GM06990 (cell line): ENCODE data around the gene FXYD6.

Experiments
- DNase-seq: peaks from one replicate; pipeline ENCODE4 v3.0.0-alpha.2; 2011; ENCODE audit not compliant: insufficient read length; ENCODE audit errors: extremely low read depth
- H3K27me3 ChIP-seq: replicated peaks from 2 replicates; pipeline ENCODE4 v1.6.0; 2011; ENCODE audit warnings: low read length; ENCODE audit not compliant: control insufficient read depth, insufficient read depth
- H3K36me3 ChIP-seq: 2 replicates; pipeline ENCODE4 v1.5.1; 2011; ENCODE audit warnings: low read length; ENCODE audit not compliant: control insufficient read depth, insufficient read depth
- H3K4me3 ChIP-seq: replicated peaks from 2 replicates; pipeline ENCODE4 v1.5.1; 2011; ENCODE audit warnings: low read depth, mild to moderate bottlenecking, control low read depth, low read length
- CTCF ChIP-seq: IDR thresholded peaks from 2 replicates; pipeline ENCODE4 v1.5.1; 2011; ENCODE audit warnings: low read length, control low read depth, mild to moderate bottlenecking, inconsistent platforms; ENCODE audit not compliant: insufficient read depth, poor library complexity, severe bottlenecking

FXYD6 gene

GRCh38 chr11:117841551-117842031 lies 34.9 kb downstream of the FXYD6 start:
- no peaks in the 10 kb centered on the region for H3K36me3 ChIP-seq
- no peak overlapping the region for H3K4me3 ChIP-seq
- no peak for DNase-seq
- peaks cover 2% of the 10 kb centered on the region for H3K27me3 ChIP-seq
- no peak for TF ChIP-seq CTCF

DNA sequence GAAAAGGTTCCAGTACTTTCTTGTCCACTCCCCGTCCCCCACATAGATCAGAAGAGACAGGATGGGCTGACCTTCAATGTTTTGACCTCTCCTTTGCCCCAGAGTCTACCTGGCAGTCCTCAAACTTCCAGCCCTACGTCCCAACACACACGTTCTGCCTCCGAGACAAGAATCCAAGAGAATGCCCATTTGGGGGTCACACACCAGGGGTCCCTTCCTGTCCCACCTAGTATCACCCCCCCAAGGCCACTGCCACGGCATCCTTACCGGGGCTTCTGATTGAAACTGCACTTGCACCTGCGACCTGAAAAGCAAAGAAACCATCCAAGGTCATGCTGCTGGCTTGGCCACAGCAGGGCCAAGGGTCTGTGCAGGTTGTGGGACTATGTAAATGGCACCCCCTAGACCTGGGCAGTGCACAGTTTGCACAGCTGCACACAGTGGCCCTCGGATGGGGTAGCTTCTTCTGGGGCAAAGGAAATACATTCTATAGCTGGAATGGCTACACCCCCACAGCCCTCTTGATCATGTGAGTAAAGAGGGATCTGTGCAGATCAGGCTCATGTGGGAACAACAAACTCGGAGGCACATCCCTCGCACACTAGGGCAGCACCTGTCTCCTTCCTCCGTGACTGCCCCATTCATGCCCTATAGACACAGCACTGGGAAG lies 35.4 kb downstream of the FXYD6 start:
- no peak for DNase-seq
- Histone ChIP-seq H3K4me3 (no peak overlapping the region), H3K27me3 (peaks cover 2% of the 10 kb centered on the region), H3K36me3 (no peaks in the 10 kb centered on the region)
- TF ChIP-seq CTCF: no peak

DNA sequence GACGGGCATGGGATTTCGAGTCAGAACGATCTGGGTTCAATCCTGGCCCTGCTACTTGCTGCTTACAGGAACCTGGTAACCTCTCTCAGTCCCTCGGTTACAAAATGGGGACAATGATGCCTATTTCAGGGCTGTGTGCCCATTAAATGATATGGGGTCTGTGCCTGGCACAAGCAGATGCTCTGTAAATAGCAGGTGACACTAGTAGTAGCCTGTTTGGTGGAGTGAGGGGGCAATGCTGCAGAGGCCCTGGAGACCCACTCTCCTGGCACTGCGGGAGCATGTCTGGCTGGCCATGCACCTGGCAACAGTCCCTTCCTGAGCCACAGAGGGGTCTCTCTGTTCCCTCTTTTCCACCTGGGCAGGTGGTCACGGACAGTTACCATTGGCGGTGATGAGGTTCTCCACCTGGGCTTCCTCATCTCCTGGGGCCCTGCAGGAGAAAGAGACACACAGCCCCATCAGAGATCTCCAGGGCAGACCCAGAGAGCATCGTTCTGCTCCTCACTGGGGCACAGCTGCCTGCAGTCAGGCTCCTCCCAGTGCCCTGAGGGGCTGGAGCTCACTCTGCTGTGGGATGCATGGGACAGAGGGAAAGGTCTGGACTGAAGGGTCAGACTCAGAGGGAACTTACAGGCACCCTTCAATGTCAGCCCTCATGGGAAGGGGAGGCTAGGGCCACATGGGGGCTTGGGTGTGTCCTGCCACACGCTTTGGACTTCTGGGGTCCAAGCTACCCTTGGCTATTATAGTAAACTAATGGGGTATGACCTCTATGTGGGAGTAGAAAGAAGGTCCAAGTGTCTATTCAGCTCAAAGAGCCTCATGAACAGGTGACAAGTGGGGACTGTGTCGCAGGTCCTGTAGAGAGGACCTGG lies 36.3 kb downstream of the FXYD6 start:
- Histone ChIP-seq H3K4me3 (no peak overlapping the region), H3K27me3 (peaks cover 3% of the 10 kb centered on the region), H3K36me3 (no peaks in the 10 kb centered on the region)
- no peak for TF ChIP-seq CTCF
- no peak for DNase-seq

- Histone ChIP-seq H3K27me3 (peaks cover 3% of the 10 kb centered on the region), H3K4me3 (no peak overlapping the region), H3K36me3 (no peaks in the 10 kb centered on the region)
- no peak for TF ChIP-seq CTCF
- DNase-seq: no peak
Observed at GRCh38 chr11:117839380-117839881, 37.0 kb downstream of the FXYD6 start.

GRCh38 chr11:117838901-117839300 lies 37.6 kb downstream of the FXYD6 start:
- TF ChIP-seq CTCF: no peak
- Histone ChIP-seq H3K36me3 (no peaks in the 10 kb centered on the region), H3K27me3 (peaks cover 3% of the 10 kb centered on the region), H3K4me3 (no peak overlapping the region)
- no peak for DNase-seq
